SK-N-SH treated with all-trans-retinoic acid at 6 μM for 48 hours (cell line): Measurements from ENCODE around the gene GRIK4.

Experiments used
- ARNTL ChIP-seq: fragments of 450-650 bp; formaldehyde crosslinking; IDR thresholded peaks from 2 replicates; pipeline ENCODE4 v1.5.0; 2020; ENCODE audit warnings: low read depth, mild to moderate bottlenecking, moderate library complexity, borderline replicate concordance
- CREB5 ChIP-seq: fragments of 250-450 bp; sonication (Bioruptor Pico); IDR thresholded peaks from 2 replicates; pipeline ENCODE4 v1.5.1; 2020; ENCODE audit warnings: low read depth, mild to moderate bottlenecking, moderate library complexity
- CSRNP3 ChIP-seq: fragments of 250-450 bp; sonication (Bioruptor Pico); IDR thresholded peaks from 2 replicates; pipeline ENCODE4 v1.5.1; 2021; ENCODE audit warnings: mild to moderate bottlenecking, moderate library complexity
- ISL1 ChIP-seq: fragments of 250-450 bp; sonication (Bioruptor Pico); IDR thresholded peaks from 2 replicates; pipeline ENCODE4 v2.1.2; 2022; ENCODE audit warnings: mild to moderate bottlenecking, moderate library complexity
- OSR1 ChIP-seq: fragments of 250-450 bp; sonication (Bioruptor Pico); IDR thresholded peaks from 2 replicates; pipeline ENCODE4 v1.8.0; 2022; ENCODE audit warnings: moderate library complexity, mild to moderate bottlenecking, inconsistent platforms
- PATZ1 ChIP-seq: fragments of 250-450 bp; sonication (Bioruptor Pico); IDR thresholded peaks from 2 replicates; pipeline ENCODE4 v1.8.0; 2020; ENCODE audit warnings: mild to moderate bottlenecking, moderate library complexity, borderline replicate concordance
- PPARA ChIP-seq: fragments of 250-450 bp; sonication (Bioruptor Pico); IDR thresholded peaks from 2 replicates; pipeline ENCODE4 v1.5.0; 2020; ENCODE audit warnings: mild to moderate bottlenecking, borderline replicate concordance
- RARB ChIP-seq: fragments of 250-450 bp; sonication (Bioruptor Pico); IDR thresholded peaks from 2 replicates; pipeline ENCODE4 v1.8.0; 2021; ENCODE audit warnings: mild to moderate bottlenecking, moderate library complexity
- TCF4 ChIP-seq: fragments of 250-450 bp; sonication (Bioruptor Pico); IDR thresholded peaks from 2 replicates; pipeline ENCODE4 v1.8.0; 2021; ENCODE audit warnings: mild to moderate bottlenecking, moderate library complexity, borderline replicate concordance
- TSHZ2 ChIP-seq: fragments of 250-450 bp; sonication (Bioruptor Pico); IDR thresholded peaks from 2 replicates; pipeline ENCODE4 v1.5.0; 2020; ENCODE audit warnings: mild to moderate bottlenecking, moderate library complexity
- ZC3H10 ChIP-seq: fragments of 250-450 bp; sonication (Bioruptor Pico); IDR thresholded peaks from 2 replicates; pipeline ENCODE4 v1.5.1; 2021; ENCODE audit warnings: mild to moderate bottlenecking, moderate library complexity
- ZFP3 ChIP-seq: fragments of 250-450 bp; sonication (Bioruptor Pico); IDR thresholded peaks from 2 replicates; pipeline ENCODE4 v1.5.0; 2020; ENCODE audit warnings: mild to moderate bottlenecking, moderate library complexity
- ZFP30 ChIP-seq: fragments of 450-650 bp; formaldehyde crosslinking; IDR thresholded peaks from 2 replicates; pipeline ENCODE4 v1.5.0; 2022; ENCODE audit warnings: mild to moderate bottlenecking, moderate library complexity

GRCh38 chr11:120869516-120870011 is 358.0 kb downstream of the GRIK4 start:
- TF ChIP-seq ZFP3 (CRISPR knock-in tag) = no peak
- no peak for TF ChIP-seq TSHZ2 (CRISPR knock-in tag)
- no peak for TF ChIP-seq CREB5 (CRISPR knock-in tag)
- TF ChIP-seq ISL1 = no peak
- TF ChIP-seq ZC3H10 (CRISPR knock-in tag) = no peak
- no peak for TF ChIP-seq TCF4 (CRISPR knock-in tag)
- no peak for TF ChIP-seq ZFP30 (CRISPR knock-in tag)
- TF ChIP-seq ARNTL (CRISPR knock-in tag) = no peak
- no peak for TF ChIP-seq OSR1
- TF ChIP-seq RARB (CRISPR knock-in tag) = no peak
- no peak for TF ChIP-seq PATZ1 (CRISPR knock-in tag)
- no peak for TF ChIP-seq PPARA (CRISPR knock-in tag)
- TF ChIP-seq CSRNP3 (CRISPR knock-in tag) = no peak
